Femur (tissue), 1 donor: ENCODE data around the gene DNASE2.
"Not testable (repeated sequence)": the region's sequence is repeated elsewhere in the genome, so short reads cannot be mapped to it uniquely, and the experiment has no call there.

ENCODE experiments used
- DNase-seq: peaks from one replicate; pipeline ENCODE4 v3.0.0-alpha.2; 2017

The DNASE2 gene, protein sequence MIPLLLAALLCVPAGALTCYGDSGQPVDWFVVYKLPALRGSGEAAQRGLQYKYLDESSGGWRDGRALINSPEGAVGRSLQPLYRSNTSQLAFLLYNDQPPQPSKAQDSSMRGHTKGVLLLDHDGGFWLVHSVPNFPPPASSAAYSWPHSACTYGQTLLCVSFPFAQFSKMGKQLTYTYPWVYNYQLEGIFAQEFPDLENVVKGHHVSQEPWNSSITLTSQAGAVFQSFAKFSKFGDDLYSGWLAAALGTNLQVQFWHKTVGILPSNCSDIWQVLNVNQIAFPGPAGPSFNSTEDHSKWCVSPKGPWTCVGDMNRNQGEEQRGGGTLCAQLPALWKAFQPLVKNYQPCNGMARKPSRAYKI

DNA sequence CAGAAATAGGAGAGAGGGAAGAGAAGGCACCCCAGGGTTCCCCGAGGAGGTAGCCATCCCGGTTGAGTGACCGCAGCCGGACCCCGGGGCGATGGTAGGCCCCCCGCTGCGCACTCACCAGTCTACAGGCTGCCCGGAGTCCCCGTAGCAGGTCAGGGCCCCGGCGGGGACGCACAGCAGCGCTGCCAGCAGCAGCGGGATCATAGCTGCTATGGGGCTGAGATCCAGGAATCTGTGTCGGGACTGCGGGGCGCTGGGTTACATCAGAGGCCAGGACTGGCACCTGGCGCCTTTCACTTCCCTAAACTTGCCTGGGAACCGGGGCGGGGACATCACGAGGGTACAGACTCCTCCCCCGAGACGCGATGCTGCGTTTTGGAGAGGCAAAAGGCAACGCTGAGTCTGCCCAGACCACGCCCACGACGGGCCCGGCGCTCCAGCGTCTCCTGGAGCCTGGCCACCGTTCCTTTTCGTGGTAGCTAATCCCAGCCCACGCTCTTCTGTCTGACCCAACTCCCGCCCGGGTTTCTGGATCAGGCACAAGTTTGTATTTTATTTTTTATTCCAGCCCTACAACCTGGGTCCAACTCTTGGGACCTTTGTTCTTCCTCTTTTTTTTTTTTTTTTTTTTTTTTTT lies at the start of gene DNASE2:
Gene DNASE2, minus strand, starts transcription at position 278 of the 637 bp plus-strand sequence. Its CDS starts 74 bp downstream, at position 204.
- peak; percentile 95 for DNase-seq

DNA sequence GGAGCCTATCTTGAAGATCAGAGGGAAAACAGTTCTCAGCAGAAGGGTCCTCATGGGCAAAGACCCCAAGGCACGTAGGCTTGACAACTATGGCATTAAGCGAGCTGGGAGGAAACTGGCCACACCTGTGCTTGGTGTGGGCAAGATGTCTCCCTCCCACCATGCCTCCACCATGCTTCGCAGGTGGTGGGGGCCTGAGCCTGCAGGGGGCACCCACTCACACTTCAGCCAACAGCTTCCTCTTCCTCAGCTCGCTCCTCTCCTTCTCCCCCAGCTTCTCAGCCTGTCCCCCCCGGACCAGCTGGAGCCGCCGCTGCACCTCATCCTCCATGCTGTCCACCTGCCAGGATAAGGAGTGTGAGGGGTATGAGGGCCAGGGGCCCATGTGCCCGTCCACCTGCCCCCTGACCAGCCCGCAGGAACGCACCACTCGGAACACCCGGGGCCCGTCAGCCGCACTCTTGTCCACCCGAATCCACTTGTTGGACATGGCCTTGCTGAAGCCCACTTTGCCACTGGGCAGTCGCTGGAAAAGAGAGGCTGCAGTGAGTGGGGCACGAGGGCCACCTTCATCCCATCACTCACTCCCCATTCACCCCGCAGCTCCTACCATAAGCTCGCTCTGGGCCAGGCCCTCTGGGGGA lies 48.9 kb upstream of the DNASE2 start:
- DNase-seq: no peak

DNA sequence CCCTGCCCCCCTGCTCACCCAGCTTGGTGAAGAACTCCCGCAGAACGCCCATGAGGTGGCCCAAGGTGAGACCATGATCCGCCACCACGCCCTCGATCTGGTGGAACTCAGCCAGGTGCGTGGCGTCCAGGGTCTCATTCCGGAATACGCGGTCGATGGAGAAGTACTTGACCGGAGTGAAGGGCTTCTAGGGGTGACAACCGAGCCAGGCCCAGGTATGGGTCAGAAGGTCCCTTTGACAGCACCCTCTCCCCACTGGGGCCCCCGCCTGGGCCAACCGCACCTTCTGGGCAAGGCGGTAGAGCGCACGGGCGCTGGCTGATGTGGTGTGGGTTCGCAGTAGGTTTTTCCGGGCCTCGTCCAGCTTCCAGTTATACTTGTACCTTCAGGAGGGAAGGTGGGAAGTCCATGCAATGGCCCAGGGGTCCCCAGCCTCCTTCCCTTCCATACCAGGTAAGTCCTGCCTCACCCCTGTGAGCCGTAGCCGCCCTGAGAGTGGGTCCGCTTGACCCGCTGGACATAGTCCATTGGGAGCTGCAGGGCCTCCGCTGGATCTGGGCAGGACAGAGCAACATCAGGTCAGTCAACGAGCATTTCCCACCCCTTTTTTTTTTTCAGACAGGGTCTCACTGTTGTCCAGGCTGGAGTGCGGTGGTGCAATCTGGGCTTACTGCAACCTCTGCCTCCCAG lies 43.5 kb upstream of the DNASE2 start:
- DNase-seq: no peak

DNA sequence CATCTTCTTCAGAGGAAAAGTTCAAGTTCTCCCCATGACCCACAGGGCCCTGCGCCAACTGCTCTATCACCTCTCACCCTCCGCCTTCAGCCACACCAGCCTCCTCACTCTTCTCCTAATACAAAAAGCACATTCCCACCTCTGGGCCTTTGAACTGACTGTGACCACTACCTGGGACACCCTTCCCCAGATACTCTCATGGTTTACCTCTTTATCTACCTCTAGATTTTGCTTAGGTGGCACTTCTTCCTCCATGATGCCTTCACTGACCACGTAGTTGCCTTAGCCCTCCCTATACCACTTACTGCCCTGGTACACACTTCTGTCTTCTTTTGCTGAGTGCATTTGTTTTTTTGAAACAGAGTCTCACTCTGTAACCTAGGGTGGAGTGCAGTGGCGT lies 41.7 kb upstream of the DNASE2 start:
- DNase-seq: no peak

DNA sequence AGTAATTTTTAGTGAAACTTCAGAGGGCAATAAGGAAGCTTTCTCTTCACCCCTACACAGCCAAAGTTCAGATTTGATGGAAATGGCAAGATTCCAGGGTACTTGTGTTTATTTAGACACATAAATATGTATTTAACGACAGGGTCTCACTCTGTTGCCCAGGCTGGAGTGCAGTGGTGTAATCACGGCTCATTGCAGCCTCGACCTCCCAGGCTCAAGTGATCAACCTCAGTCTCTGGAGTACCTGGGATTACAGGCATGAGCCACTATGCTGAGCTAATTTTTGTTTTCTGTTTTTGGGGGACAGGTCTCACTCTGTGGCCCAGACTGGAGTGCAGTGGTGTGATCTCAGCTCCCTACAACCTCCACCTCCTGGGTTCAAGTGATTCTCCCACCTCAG lies 39.8 kb upstream of the DNASE2 start:
- no peak for DNase-seq

DNA sequence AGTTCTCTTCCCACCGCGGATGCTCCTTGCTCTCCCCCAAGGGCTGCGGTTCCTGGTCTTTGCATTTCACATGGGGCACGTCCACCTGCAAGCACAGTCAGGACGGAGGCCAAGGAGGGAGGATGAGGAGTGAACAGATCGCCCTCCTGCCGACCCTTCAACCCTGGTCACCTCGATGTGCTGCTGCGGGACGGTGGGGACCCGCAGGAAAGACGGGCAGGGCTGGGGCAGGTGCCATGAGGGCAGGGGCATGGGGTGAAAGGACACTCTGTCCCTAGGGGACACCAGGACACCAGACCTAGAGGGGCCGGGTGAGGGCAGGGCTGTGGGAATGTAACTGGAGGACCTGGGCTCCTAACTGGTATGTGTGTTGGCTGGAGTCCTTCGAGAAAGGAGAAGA lies 37.0 kb upstream of the DNASE2 start:
- no peak for DNase-seq

DNA sequence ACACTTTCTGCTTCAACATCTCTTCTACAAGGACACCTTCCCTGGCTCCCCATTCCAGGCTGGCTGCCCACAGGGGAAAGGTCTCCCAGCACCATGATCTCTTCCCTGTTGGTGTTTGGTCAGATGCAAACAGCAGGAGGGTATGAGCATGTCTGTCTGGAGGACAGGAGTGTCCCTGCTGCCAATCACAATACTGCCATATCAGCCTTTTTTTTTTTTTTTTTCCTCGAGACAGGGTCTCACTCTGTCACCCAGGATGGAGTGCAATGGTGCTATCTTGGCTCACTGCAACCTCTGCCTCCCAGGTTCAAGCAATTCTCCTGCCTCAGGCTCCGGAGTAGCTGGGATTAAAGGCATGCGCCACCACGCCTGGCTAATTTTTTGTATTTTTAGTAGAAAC lies 34.6 kb upstream of the DNASE2 start:
- DNase-seq: not testable (repeated sequence)

DNA sequence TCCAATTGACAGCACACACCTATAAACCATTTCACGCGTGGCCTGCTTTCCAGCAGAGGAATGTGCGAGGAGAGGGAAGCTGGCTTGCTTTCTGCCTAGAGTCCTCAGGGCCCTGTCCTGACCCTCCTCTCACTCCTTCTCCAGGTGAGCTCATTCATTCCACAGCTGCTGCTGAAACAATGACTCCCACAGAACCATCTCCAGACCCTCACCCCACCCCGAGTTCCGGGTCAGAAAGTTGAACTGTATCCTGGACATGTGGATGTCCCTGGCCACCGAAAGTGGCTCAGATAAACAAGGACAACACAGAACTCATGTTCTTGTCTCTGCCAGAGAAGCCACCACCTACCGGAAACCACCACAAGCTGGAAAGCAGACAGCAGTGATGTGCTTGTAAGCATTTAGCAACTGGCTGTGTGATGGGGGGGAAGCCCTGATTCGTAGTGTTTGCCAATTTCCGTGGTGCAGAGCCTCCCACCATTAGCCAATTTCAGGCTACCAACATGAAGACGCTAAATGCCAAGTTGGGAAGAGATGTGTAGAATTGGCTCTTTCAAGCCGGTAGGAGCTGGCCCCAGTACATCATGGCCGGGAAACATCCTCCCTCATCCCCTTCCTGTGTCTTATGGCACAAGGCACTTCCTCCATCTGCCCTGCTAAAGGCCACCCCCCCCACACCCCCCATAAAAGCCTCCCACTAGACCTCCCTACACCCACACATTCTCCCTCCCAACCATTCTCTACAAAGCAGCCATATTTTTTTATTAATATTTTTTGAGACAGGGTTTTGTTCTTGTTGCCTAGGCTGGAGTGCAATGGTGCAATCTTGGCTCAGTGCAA lies 32.8 kb upstream of the DNASE2 start:
- peak; percentile 69 for DNase-seq

DNA sequence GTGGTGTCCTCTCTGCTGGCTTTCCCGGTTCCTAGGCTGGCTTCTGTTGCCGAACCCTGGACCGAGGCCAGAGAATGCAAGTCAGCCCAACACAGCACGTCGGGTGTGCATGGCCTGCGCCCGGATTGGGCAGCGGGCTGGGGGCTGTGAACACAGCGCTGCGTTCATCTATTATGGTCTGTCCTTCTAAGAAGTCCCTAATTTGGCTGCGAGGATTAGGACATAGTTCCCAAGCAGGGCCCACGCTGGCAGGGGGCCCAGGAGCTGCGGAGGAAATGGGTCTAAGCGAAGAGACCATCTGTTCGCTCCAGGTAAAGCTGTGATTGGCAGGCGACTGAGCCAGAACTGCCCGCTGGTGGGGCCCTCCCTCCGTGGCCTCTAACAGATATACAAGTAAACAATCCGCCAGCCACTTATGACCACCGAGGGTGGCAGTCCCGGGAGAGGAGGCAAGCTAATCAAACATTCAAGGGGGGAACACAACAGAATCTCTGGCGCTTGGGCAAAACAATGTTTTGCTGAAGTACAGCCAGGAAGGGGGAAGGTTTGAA lies 31.8 kb upstream of the DNASE2 start:
- peak; percentile 86 for DNase-seq

DNA sequence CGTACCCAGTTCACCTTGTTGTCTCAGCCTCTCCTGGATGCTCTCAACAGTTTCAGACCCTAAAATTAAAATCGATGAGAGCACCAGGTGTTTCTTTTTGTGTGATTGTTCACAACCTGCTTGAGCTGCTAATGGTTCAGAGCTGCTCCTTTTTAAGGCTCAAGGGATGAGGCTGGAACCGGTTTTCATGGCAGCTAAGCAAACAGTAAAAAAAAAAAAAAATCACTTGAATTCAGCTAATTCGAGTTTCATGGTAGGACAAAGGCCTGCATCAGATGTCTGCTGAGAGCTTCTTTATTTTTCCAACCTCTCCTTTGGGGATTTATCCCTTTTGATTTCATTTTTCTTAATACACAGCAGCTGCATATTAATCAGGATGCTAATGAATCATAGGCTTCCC lies 31.3 kb upstream of the DNASE2 start:
- DNase-seq: no peak

DNA sequence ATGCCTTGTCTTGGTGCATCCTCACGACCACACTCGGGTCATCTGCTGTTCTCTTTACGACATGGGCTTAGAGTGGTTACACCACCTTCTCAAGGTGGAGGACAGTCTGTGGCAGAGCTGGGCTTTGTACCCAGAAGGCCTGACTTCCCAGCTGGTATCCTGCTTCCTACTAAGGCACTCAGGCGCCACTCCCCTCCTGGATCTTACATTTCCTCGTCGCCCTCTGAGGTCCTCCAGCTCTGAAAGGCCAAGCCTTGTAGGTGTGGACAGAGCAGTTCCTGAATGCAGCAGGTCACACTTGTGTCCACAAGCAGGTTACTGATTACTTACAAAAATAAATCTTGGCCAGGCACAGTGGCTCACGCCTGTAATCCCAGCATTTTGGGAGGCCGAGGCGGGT lies 25.9 kb upstream of the DNASE2 start:
- no peak for DNase-seq

DNA sequence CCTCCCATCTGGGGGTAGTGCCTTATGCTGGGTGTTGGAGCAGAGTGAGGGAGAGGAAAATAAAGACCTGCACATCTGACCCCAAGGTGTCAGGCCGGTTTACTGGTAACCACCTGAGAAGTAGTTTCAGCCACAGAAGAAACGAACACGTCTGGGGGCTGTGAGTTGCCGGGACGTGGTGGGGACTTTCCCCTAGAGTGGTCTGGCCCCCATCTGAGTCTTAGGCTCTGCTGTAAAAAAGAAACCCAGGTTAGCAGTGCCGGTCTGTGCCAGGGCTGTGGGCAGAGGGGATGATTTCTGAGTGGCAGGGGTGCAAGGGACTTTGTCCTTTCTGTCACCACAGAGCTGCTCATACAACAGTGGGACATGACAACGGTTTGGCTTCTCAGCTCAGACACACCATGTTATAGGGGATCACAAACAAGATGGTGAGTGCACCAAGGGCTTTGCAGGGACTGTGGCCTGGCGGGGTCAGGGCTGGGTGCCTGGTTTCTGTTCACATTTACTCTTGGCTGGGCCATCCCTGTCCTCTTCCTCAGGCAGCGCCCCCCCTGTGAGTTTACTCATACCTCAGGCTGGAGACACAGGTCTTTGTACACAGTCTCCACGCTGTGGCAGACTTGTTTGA lies 18.8 kb upstream of the DNASE2 start:
- DNase-seq: no peak

DNA sequence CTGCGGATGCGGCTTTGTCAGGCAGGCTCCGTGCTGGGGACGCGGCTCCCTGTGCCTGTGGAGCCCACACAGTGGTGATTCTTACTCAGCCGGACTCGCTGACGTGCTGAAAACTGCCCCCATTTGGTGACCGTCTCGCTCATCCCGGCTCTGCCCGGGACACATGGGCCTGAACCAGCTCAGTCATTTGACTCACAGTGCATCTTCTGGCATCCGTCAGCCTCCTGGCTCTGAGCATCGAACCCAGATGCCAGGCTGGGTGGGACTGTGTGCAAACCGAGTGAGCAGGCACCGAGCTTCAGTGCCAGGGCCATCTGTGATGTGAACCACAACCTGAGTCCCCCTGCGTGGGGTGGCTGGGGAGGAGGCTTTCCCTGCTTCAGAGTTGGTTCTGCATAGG lies 15.2 kb upstream of the DNASE2 start:
- DNase-seq: no peak

DNA sequence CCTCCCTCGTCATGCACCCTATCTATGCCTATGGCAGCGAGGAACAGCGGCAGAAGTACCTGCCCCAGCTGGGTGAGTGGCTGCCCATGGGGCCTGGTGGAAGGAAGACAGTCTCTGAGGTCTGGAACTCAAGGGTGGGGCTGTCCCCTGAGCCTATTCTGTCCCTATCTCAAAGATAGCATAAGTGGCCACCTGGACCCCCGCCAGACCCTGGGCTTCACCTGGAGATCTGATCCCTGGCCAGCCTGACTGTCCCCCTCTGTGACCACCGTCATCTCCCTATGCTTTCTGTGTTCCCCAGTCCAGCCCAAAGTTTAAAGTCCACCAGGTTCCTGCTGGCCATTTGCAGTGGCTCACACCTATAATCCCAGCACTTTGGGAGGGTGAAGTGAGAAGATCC lies 12.3 kb upstream of the DNASE2 start:
- no peak for DNase-seq

DNA sequence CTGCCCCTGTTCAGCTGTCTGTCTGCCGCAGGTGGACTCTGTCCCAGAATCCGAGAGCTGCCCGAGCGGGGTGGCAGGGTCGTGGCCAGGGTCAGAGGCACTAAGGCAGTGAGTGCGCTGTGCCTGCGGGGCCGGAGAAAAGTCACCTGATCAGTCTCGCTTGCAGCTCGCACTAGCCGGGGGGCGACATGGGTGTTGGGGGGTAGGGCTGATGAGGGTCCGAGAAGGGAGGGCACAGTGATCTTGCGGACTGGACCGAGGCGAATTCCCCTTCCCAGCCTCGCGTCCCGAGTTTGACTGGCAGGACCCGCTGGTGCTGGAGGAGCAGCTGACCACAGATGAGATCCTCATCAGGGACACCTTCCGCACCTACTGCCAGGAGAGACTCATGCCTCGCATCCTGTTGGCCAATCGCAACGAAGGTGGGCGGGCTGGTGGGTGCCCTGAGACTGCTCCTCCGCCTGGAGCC lies 10.3 kb upstream of the DNASE2 start:
- DNase-seq: no peak

DNA sequence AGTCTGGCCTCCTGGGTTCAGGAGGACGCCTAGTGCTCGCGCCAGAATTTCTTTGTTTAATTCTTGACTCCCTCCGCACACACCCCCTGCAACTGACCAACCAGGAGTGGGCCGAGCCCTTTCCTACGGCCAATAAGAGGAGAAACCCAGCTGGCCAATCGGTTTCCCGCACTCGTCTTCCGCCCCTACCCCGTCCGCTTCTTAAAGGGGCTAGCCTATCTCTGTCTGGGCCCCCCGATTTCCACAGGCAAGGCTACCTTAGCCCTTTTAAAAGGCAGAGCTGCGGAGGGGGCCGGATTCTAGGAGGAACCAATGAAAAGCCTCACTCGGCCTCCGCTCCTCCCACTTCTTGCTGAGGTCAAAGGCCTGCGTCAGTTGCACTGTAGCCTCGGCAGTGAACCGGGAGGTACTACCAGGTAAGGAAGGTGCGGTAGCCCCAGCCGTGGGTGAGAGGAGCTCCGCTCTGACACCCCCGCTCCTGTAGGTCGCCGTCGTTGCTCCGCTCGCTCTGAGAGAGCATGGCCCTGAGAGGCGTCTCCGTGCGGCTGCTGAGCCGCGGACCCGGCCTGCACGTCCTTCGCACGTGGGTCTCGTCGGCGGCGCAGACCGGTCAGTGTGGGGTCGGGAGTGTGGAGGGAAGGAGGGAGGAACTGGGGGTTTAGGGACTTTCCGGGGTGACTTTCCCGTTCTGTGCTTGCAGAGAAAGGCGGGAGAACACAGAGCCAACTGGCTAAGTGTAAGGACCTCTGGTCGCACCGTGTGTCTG lies 9.7 kb upstream of the DNASE2 start, which contains the start of gene GCDH:
Gene GCDH, plus strand, starts transcription at position 374 of the 766 bp plus-strand sequence. Its CDS starts 145 bp downstream, at position 519.
- DNase-seq: peak; percentile 98

DNA sequence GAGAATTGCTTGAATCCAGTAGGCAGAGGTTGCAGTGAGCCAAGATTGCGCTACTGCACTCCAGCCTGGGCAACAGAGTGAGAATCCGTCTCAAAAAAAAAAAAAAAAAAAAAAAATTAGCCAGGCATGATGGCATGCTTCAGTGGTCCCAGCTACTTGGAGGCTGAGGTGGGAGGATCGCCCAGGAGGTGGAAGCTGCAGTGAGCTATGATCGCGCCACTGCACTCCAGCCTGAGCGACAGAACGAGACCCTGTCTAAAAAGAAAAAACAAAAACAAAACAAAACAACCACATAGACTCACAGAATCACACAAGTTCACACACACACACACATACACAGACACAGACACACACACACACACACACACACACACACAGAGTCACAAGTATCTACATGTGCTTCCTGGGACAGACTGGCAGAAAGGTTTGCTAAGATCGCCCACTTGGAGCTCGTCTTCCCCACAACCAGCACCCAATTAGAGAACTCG lies 9.1 kb upstream of the DNASE2 start:
- not testable (repeated sequence) for DNase-seq

DNA sequence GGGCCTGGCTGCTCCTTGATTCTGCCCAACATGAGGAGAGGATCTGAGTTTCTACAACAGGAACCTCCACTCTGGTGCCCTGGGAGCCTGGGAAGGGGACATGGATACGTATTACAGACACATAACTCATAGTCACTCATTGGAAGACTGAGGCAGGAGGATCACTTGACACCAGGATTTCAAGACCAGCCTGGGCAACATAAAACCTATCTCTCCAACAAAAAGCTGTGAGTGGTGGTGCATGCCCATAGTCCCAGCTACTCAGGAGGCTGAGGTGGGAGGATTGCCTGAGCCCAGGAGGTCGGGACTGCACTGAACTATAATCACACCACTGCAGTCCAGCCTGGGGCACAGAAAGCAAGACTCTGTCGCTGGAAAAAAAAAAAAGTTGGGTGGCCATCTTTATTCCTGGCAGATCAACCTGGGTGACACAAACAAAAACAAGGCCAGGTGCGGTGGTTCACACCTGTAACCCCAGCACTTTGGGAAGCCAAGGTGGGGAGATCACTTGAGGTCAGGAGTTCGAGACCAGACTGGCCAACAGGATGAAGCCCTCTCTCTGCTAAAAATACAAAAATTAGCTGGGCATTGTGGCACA lies 6.9 kb upstream of the DNASE2 start:
- DNase-seq: no peak

DNA sequence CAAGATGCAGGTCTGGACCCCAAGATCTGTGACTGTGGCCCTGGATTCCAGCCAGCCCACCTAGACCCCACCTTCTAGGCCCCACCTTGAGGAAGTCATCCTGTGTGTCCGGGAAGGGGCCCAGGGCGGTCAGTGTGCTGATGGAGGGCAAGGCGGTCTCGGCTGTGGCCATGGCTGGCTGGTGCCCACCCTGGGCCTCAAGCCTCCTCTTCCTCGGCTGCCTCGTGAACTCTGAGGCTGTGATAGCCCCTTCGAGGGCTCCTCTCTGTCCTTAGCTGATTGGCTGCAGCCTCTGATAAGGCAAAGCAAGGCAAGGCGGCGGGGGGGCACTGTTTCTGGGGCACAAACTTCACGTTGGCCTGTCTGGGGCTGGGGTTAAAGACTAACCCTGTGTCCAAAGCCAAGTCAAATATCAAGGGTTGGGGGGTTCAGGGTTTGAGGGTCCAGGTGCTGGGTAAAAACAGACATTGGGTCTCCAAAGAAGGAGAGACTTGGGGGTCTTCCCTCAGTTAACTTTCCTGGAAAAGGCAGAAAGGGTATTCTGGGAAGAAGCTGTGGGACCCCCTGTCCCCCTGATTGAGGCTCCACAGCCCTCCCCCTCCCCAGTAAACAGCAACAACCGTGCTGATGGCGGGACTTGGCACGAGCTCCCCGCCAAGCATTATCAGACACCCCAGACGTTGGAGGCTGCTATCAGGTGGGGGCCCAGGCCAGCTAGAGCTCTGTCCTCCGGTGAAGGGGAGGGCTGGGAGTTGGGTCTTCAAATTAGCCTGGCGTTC lies 5.9 kb upstream of the DNASE2 start, which contains the start of gene KLF1:
Gene KLF1, minus strand, starts transcription at position 233 of the 779 bp plus-strand sequence. Its CDS starts 61 bp downstream, at position 172.
- DNase-seq: no peak
